Upper lobe of right lung (tissue), 1 donor: ENCODE measurements around the gene RIN3. TPM values are rescaled to one million over a fixed set of nuclear protein-coding genes. Genes with fewer than 3 reads are reported as not detected.

Experiments
- ATAC-seq: fragments of 200-7000 bp; cut with Tn5 transposase; one replicate; pipeline ENCODE4 v1.9.1; 2020; ENCODE audit warnings: mild to moderate bottlenecking, moderate library complexity
- DNase-seq: peaks from one replicate; pipeline ENCODE4 v3.0.0-alpha.2; 2020
- H3K27ac ChIP-seq: fragments of 200-600 bp; one replicate; pipeline ENCODE4 v1.8.0; 2022
- H3K27me3 ChIP-seq: fragments of 200-600 bp; one replicate; pipeline ENCODE4 v1.8.0; 2022; ENCODE audit warnings: mild to moderate bottlenecking
- H3K36me3 ChIP-seq: fragments of 200-600 bp; one replicate; pipeline ENCODE4 v1.8.0; 2022
- H3K4me1 ChIP-seq: fragments of 200-600 bp; one replicate; pipeline ENCODE4 v1.8.0; 2022
- H3K4me3 ChIP-seq: fragments of 200-600 bp; one replicate; pipeline ENCODE4 v1.8.0; 2022; ENCODE audit warnings: mild to moderate bottlenecking
- H3K9me3 ChIP-seq: fragments of 200-600 bp; one replicate; pipeline ENCODE4 v1.8.0; 2022
- CTCF ChIP-seq: fragments of 200-600 bp; IDR thresholded peaks from one replicate; pipeline ENCODE4 v1.8.0; 2022; ENCODE audit warnings: antibody characterized with exemption
- intact Hi-C: fragments of 100-400 bp; cut with DNase I; formaldehyde crosslinking; loops from one replicate; pipeline ENCODE4 v1.11.0; 2022
- total RNA-seq: library from RNA; stranded (reverse); fragmentation: NEBNext Ultra II Directional; extraction: Animal tissue kit (Norgen Biotek cat#: 25700); gene quantifications from one replicate; pipeline ENCODE4 v1.2.1, GENCODE V29; 2021
- donor health status: DM: no; HTN: yes; CAD: no; lungs with severe emphysema.

Gene RIN3
- total RNA-seq, 1 donor from 2014 or later, result 56.0 TPM

GRCh38 chr14:92627707-92628215 is 114.2 kb downstream of the RIN3 start:
- Histone ChIP-seq H3K4me1 (no peaks in the 10 kb centered on the region), H3K36me3 (no peaks in the 10 kb centered on the region), H3K27me3 (no peaks in the 10 kb centered on the region), H3K27ac (no peak overlapping the region), H3K4me3 (no peak overlapping the region), H3K9me3 (peaks cover 5% of the 10 kb centered on the region)
- TF ChIP-seq CTCF, result no peak
- intact Hi-C loops, result no loop called here
- no peak for DNase-seq
- no peak for ATAC-seq

DNA sequence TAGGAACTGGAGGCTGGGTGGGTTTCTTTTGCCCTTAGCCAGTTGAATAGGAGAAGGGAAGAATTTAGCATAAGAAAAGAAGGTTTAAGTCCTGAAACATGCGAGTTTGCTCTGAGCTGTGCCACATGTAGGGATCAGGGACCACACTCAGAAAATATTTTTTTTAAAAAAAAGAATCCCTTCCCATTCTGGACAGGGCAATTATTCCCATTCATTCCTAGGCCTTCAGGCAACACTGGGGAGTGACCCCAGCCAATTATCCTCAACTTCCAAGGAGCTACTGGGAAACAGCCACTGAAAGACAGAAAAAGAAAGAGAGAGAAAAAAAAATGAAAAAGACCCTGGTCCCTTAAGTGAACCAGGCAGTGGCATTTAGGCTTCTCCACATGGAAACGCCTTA is 115.1 kb downstream of the RIN3 start:
- no peaks in the 10 kb centered on the region for H3K27me3 ChIP-seq
- DNase-seq (no peak), ATAC-seq (no peak)
- H3K36me3 ChIP-seq, result no peaks in the 10 kb centered on the region
- intact Hi-C loops, result no loop called here
- no peak for TF ChIP-seq CTCF
- H3K4me3 ChIP-seq, result no peak overlapping the region
- H3K4me1 ChIP-seq, result peaks cover 5% of the 10 kb centered on the region
- no peak overlapping the region for H3K27ac ChIP-seq
- H3K9me3 ChIP-seq, result peaks cover 5% of the 10 kb centered on the region

DNA sequence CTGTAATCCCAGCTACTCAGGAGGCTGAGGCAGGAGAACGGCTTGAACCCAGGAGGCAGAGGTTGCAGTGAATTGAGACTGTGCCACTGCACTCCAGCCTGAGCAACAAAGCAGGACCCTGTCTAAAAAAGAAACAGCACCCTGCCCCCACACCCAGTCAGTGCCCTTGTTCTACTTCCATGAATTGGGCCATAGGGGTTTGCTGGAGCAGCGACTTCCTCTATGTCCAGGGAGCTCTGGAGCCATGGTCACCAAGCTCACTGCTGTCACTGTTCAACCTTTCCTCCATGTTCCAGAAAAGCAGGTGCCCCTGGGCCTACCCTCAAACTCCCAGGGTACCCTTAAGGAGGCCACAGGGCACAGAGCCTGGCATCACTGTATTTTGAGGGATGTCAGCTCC is 116.8 kb downstream of the RIN3 start:
- intact Hi-C loops, result no loop called here
- no peak overlapping the region for H3K4me3 ChIP-seq
- no peak for DNase-seq
- no peaks in the 10 kb centered on the region for H3K36me3 ChIP-seq
- ATAC-seq, result peak; percentile 50
- H3K27ac ChIP-seq, result no peak overlapping the region
- H3K4me1 ChIP-seq, result peaks cover 5% of the 10 kb centered on the region
- peaks cover 5% of the 10 kb centered on the region for H3K9me3 ChIP-seq
- no peaks in the 10 kb centered on the region for H3K27me3 ChIP-seq
- TF ChIP-seq CTCF, result no peak

DNA sequence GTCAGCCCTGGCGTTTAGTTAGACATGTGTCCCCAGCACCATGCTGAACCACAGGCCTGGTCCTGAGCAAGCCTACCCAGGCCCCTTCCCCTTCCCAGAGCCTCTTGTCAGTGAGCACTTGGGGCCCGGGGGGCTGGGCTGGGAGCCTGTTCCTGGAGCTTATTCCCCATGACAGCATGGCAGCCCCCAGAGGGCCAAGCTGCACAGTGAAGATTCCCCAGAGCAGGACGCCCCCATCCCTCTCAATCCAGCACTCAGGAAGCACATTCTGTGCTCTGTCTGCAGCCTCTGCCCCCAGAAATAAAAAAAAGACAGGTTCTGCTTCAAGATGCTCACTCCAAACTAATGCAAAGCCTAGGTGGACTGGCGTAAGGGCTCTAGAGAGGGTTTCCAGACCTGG is 117.5 kb downstream of the RIN3 start:
- intact Hi-C loops, result no loop called here
- Histone ChIP-seq H3K9me3 (peaks cover 5% of the 10 kb centered on the region), H3K4me3 (no peak overlapping the region), H3K4me1 (peaks cover 5% of the 10 kb centered on the region), H3K36me3 (no peaks in the 10 kb centered on the region), H3K27me3 (no peaks in the 10 kb centered on the region), H3K27ac (no peak overlapping the region)
- no peak for ATAC-seq
- no peak for DNase-seq
- no peak for TF ChIP-seq CTCF

- intact Hi-C loops, result no loop called here
- peak; percentile 10 for ATAC-seq
- no peak for DNase-seq
- Histone ChIP-seq H3K4me3 (no peak overlapping the region), H3K4me1 (peaks cover 5% of the 10 kb centered on the region), H3K36me3 (no peaks in the 10 kb centered on the region), H3K9me3 (peaks cover 1% of the 10 kb centered on the region), H3K27ac (no peak overlapping the region), H3K27me3 (no peaks in the 10 kb centered on the region)
- TF ChIP-seq CTCF, result no peak
Observed at GRCh38 chr14:92632546-92633273, 119.1 kb downstream of the RIN3 start.

DNA sequence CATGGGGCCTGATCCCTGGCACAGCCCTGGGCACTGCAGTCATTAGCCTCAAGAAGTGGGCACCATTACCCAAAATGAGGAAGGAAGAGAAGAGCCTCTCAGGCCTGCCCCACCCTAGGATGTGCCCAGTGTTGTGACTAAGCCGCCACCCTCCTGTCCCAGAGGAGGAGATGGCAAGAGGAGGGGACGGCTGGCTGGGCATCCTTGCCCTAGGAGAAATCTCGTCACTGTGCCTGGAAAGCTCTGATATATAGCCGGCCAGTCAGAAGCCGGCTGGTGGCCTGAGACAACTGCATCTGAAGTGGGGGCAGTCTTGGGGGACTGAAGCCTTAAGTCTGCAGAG is 119.7 kb downstream of the RIN3 start:
- Histone ChIP-seq H3K36me3 (no peaks in the 10 kb centered on the region), H3K4me1 (peaks cover 5% of the 10 kb centered on the region), H3K27me3 (no peaks in the 10 kb centered on the region), H3K4me3 (no peak overlapping the region), H3K27ac (no peak overlapping the region), H3K9me3 (no peaks in the 10 kb centered on the region)
- peak; percentile 87 for ATAC-seq
- intact Hi-C loops, result no loop called here
- no peak for TF ChIP-seq CTCF
- peak; percentile 72 for DNase-seq
